ENCODE data around the gene FER.

Gene FER

DNA sequence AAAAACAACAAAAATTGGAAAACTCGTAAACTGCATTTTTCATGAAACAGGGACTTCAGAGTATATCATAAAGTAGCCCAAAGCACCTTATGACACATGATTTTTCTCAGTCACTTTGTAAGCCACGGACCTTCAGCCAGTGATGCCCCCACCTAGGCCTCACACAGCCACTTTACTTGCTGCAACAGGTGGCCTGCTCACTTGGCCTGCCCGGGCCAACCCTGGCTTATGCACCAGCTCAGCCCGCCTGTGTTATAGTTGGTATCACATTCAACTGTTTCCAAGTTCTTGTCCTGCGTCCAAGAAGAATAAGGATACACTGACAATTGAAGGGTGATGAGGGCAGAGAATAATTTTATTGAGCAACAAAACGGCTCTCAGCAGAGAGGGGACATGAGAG, 219.2 kb downstream of the FER start:
- no peaks in the 10 kb centered on the region for H3K79me2 ChIP-seq (ENCODE audit: insufficient read depth, low read length)
- no peak overlapping the region for H3K27ac ChIP-seq (ENCODE audit: low read depth, low read length)
- no peak overlapping the region for H3K9ac ChIP-seq (ENCODE audit: low read length)
- no peaks in the 10 kb centered on the region for H3K36me3 ChIP-seq (ENCODE audit: low read length)
- no peaks in the 10 kb centered on the region for H3K27me3 ChIP-seq (ENCODE audit: low read length)
- TF ChIP-seq EZH2phosphoT487 (conservative IDR thresholded peaks at IDR 0.05; ENCODE audit: low read length), result no peak
- TF ChIP-seq, protein P1, sequence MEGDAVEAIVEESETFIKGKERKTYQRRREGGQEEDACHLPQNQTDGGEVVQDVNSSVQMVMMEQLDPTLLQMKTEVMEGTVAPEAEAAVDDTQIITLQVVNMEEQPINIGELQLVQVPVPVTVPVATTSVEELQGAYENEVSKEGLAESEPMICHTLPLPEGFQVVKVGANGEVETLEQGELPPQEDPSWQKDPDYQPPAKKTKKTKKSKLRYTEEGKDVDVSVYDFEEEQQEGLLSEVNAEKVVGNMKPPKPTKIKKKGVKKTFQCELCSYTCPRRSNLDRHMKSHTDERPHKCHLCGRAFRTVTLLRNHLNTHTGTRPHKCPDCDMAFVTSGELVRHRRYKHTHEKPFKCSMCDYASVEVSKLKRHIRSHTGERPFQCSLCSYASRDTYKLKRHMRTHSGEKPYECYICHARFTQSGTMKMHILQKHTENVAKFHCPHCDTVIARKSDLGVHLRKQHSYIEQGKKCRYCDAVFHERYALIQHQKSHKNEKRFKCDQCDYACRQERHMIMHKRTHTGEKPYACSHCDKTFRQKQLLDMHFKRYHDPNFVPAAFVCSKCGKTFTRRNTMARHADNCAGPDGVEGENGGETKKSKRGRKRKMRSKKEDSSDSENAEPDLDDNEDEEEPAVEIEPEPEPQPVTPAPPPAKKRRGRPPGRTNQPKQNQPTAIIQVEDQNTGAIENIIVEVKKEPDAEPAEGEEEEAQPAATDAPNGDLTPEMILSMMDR (IDR thresholded peaks at IDR 0.05; ENCODE audit: insufficient read depth, low read length, poor library complexity, severe bottlenecking), result no peak
- H3K9me2 ChIP-seq (replicated peaks; ENCODE audit: insufficient read depth, low read length), result no peaks in the 10 kb centered on the region
- H3K9me3 ChIP-seq (ENCODE audit: insufficient read depth, low read length), result no peaks in the 10 kb centered on the region
- no peak overlapping the region for H3K4me2 ChIP-seq (ENCODE audit: low read depth, low read length, poor library complexity, severe bottlenecking)
- H4K20me1 ChIP-seq (ENCODE audit: low read depth, low read length), result no peaks in the 10 kb centered on the region
- no peak overlapping the region for H2AFZ ChIP-seq (ENCODE audit: low read depth, low read length, severe bottlenecking)
- no peak overlapping the region for H3K4me3 ChIP-seq (ENCODE audit: insufficient read depth, low read length, poor library complexity, severe bottlenecking)
- H3F3A ChIP-seq (ENCODE audit: insufficient read depth), result 0 out of 2 replicates have a peak, but pooled peaks cover 3% of the 10 kb centered on the region

DNA sequence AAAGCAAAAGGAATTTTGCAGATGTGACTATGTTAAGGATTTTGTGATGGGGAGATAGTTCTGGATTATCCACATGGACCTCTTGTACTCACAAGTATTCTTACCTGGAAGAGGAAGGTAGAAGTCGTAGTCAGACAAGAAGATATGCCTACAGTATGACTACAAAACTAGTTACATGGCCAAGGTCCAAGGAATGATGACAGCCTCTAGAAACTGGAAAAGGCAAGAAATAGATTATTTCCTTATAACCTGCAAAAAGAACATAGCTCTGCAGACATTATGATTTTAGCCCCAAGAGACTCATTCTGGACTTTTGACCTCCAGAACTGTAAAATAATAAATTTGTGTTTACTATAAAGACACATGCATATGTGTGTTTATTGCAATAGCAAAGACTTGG, 226.9 kb downstream of the FER start:
- Histone ChIP-seq H2AFZ (ENCODE audit: low read depth, low read length, severe bottlenecking) (no peak overlapping the region), H3K9me3 (ENCODE audit: insufficient read depth, low read length) (no peaks in the 10 kb centered on the region), H3K27me3 (ENCODE audit: low read length) (no peaks in the 10 kb centered on the region), H3K36me3 (ENCODE audit: low read length) (no peaks in the 10 kb centered on the region), H3K79me2 (ENCODE audit: insufficient read depth, low read length) (no peaks in the 10 kb centered on the region), H3K9me2 (replicated peaks; ENCODE audit: insufficient read depth, low read length) (no peaks in the 10 kb centered on the region), H3K27ac (ENCODE audit: low read depth, low read length) (no peak overlapping the region), H4K20me1 (ENCODE audit: low read depth, low read length) (no peaks in the 10 kb centered on the region), H3K9ac (ENCODE audit: low read length) (no peak overlapping the region), H3F3A (ENCODE audit: insufficient read depth) (no peaks in the 10 kb centered on the region), H3K4me3 (ENCODE audit: insufficient read depth, low read length, poor library complexity, severe bottlenecking) (no peak overlapping the region), H3K4me2 (ENCODE audit: low read depth, low read length, poor library complexity, severe bottlenecking) (no peak overlapping the region)
- no peak for TF ChIP-seq EZH2phosphoT487 (conservative IDR thresholded peaks at IDR 0.05; ENCODE audit: low read length)
- TF ChIP-seq, protein P1 (IDR thresholded peaks at IDR 0.05; ENCODE audit: insufficient read depth, low read length, poor library complexity, severe bottlenecking), result no peak

DNA sequence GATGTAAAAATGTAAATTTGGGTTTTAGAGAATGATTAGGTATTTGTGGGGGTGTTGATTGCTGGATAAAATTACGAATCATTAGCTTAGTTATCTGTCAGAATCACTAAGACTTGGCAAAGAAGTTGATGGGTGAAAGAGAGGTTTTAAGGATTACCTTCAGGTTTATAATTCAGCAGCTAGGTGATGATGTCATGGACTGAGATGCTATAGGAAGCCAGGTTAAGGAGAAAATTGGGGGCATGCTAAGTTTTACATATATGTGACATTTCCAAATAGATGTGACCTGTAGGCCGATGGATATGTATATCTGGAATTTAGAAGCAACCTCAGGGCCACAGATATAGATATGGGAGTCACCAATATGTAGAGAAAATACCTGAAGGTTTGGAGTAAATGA, 228.0 kb downstream of the FER start:
- no peaks in the 10 kb centered on the region for H3K36me3 ChIP-seq (ENCODE audit: low read length)
- H3K79me2 ChIP-seq (ENCODE audit: insufficient read depth, low read length), result no peaks in the 10 kb centered on the region
- no peak overlapping the region for H3K9ac ChIP-seq (ENCODE audit: low read length)
- TF ChIP-seq EZH2phosphoT487 (conservative IDR thresholded peaks at IDR 0.05; ENCODE audit: low read length), result no peak
- TF ChIP-seq, protein P1 (IDR thresholded peaks at IDR 0.05; ENCODE audit: insufficient read depth, low read length, poor library complexity, severe bottlenecking), result no peak
- no peak overlapping the region for H3K4me3 ChIP-seq (ENCODE audit: insufficient read depth, low read length, poor library complexity, severe bottlenecking)
- H2AFZ ChIP-seq (ENCODE audit: low read depth, low read length, severe bottlenecking), result no peak overlapping the region
- H3K4me2 ChIP-seq (ENCODE audit: low read depth, low read length, poor library complexity, severe bottlenecking), result no peak overlapping the region
- H4K20me1 ChIP-seq (ENCODE audit: low read depth, low read length), result no peaks in the 10 kb centered on the region
- no peaks in the 10 kb centered on the region for H3K27me3 ChIP-seq (ENCODE audit: low read length)
- H3K27ac ChIP-seq (ENCODE audit: low read depth, low read length), result no peak overlapping the region
- no peaks in the 10 kb centered on the region for H3K9me3 ChIP-seq (ENCODE audit: insufficient read depth, low read length)
- no peaks in the 10 kb centered on the region for H3F3A ChIP-seq (ENCODE audit: insufficient read depth)
- no peaks in the 10 kb centered on the region for H3K9me2 ChIP-seq (replicated peaks; ENCODE audit: insufficient read depth, low read length)

All from SU-DHL-6 (cell line).